WTC11 (cell line): Measurements from ENCODE around the gene TMEM263. TPM values are rescaled to one million over a fixed set of nuclear protein-coding genes. Genes with fewer than 3 reads are reported as not detected.

Experiments
- CBFB ChIP-seq: sonication (generic); formaldehyde crosslinking; IDR thresholded peaks from 2 replicates; pipeline ENCODE4 v1.8.1; 2022; ENCODE audit warnings: mild to moderate bottlenecking, low read depth, missing genetic modification reagents
- CREM ChIP-seq: sonication (generic); formaldehyde crosslinking; IDR thresholded peaks from 2 replicates; pipeline ENCODE4 v1.8.1; 2022; ENCODE audit warnings: mild to moderate bottlenecking, missing genetic modification reagents, moderate library complexity
- ELF4 ChIP-seq: sonication (generic); formaldehyde crosslinking; IDR thresholded peaks from 2 replicates; pipeline ENCODE4 v1.8.1; 2022; ENCODE audit warnings: low read depth, mild to moderate bottlenecking, moderate library complexity, missing genetic modification reagents
- ESRRA ChIP-seq: sonication (generic); formaldehyde crosslinking; IDR thresholded peaks from 2 replicates; pipeline ENCODE4 v1.8.1; 2022; ENCODE audit warnings: mild to moderate bottlenecking, missing genetic modification reagents, borderline replicate concordance
- FOXJ3 ChIP-seq: sonication (generic); formaldehyde crosslinking; IDR thresholded peaks from 2 replicates; pipeline ENCODE4 v1.9.0; 2021; ENCODE audit warnings: missing genetic modification reagents, mild to moderate bottlenecking, borderline replicate concordance
- FOXK1 ChIP-seq: sonication (generic); formaldehyde crosslinking; IDR thresholded peaks from 2 replicates; pipeline ENCODE4 v1.8.0; 2022; ENCODE audit warnings: mild to moderate bottlenecking, moderate library complexity, missing genetic modification reagents
- GABPB1 ChIP-seq: sonication (generic); formaldehyde crosslinking; IDR thresholded peaks from 2 replicates; pipeline ENCODE4 v1.8.1; 2023; ENCODE audit warnings: mild to moderate bottlenecking, missing genetic modification reagents
- GTF2I ChIP-seq: fragments of 250-450 bp; sonication (Bioruptor Pico); conservative IDR thresholded peaks from 2 replicates; pipeline ENCODE4 v1.4.0; 2021; ENCODE audit warnings: mild to moderate bottlenecking
- IRF2 ChIP-seq: sonication (generic); formaldehyde crosslinking; IDR thresholded peaks from 2 replicates; pipeline ENCODE4 v1.8.0; 2022; ENCODE audit warnings: low read depth, missing genetic modification reagents, borderline replicate concordance
- KAT7 ChIP-seq: sonication (generic); formaldehyde crosslinking; IDR thresholded peaks from 2 replicates; pipeline ENCODE4 v1.8.1; 2023; ENCODE audit warnings: missing genetic modification reagents, mild to moderate bottlenecking, borderline replicate concordance
- NR3C1 ChIP-seq: sonication (generic); formaldehyde crosslinking; conservative IDR thresholded peaks from 2 replicates; pipeline ENCODE4 v1.8.1; 2023; ENCODE audit warnings: low read depth, mild to moderate bottlenecking, missing genetic modification reagents
- RELA ChIP-seq: sonication (generic); formaldehyde crosslinking; IDR thresholded peaks from 2 replicates; pipeline ENCODE4 v1.8.1; 2022; ENCODE audit warnings: missing genetic modification reagents, mild to moderate bottlenecking, borderline replicate concordance
- SMAD3 ChIP-seq: sonication (generic); formaldehyde crosslinking; IDR thresholded peaks from 2 replicates; pipeline ENCODE4 v1.8.0; 2022; ENCODE audit warnings: missing genetic modification reagents, mild to moderate bottlenecking, borderline replicate concordance
- SOX15 ChIP-seq: fragments of 250-450 bp; sonication (Bioruptor Pico); IDR thresholded peaks from 2 replicates; pipeline ENCODE4 v1.9.0; 2021; ENCODE audit warnings: mild to moderate bottlenecking
- SP1 ChIP-seq: sonication (generic); formaldehyde crosslinking; conservative IDR thresholded peaks from 2 replicates; pipeline ENCODE4 v1.8.1; 2022; ENCODE audit warnings: missing genetic modification reagents
- TCF7 ChIP-seq: sonication (generic); formaldehyde crosslinking; IDR thresholded peaks from 2 replicates; pipeline ENCODE4 v1.8.0; 2022; ENCODE audit warnings: mild to moderate bottlenecking, low read depth, missing genetic modification reagents, moderate library complexity
- TEAD4 ChIP-seq: sonication (generic); formaldehyde crosslinking; IDR thresholded peaks from 2 replicates; pipeline ENCODE4 v1.8.0; 2022; ENCODE audit warnings: mild to moderate bottlenecking, missing genetic modification reagents
- ZNF219 ChIP-seq: sonication (generic); formaldehyde crosslinking; IDR thresholded peaks from 2 replicates; pipeline ENCODE4 v1.8.0; 2023; ENCODE audit warnings: missing genetic modification reagents, mild to moderate bottlenecking, borderline replicate concordance
- ZNF232 ChIP-seq: sonication (generic); formaldehyde crosslinking; IDR thresholded peaks from 2 replicates; pipeline ENCODE4 v1.8.0; 2022; ENCODE audit warnings: mild to moderate bottlenecking, missing genetic modification reagents
- ZNF317 ChIP-seq: sonication (generic); formaldehyde crosslinking; IDR thresholded peaks from 2 replicates; pipeline ENCODE4 v1.8.1; 2023; ENCODE audit warnings: low read depth, mild to moderate bottlenecking, moderate library complexity, missing genetic modification reagents, borderline replicate concordance
- ZNF423 ChIP-seq: fragments of 250-450 bp; sonication (Bioruptor Pico); IDR thresholded peaks from 2 replicates; pipeline ENCODE4 v2.1.2; 2022; ENCODE audit warnings: mild to moderate bottlenecking, moderate library complexity
- total RNA-seq: library from RNA; stranded (reverse); gene quantifications from 3 replicates; pipeline ENCODE4 v1.2.3, GENCODE V29; 2021
- TF ChIP-seq, protein P1 (sequence below): sonication (generic); formaldehyde crosslinking; IDR thresholded peaks from 2 replicates; pipeline ENCODE4 v1.8.0; 2023; ENCODE audit warnings: mild to moderate bottlenecking, missing genetic modification reagents
- TF ChIP-seq, protein P2 (sequence below): sonication (generic); formaldehyde crosslinking; IDR thresholded peaks from 2 replicates; pipeline ENCODE4 v1.8.0; 2022; ENCODE audit warnings: mild to moderate bottlenecking, missing genetic modification reagents
- TF ChIP-seq, protein P3 (sequence below): sonication (generic); formaldehyde crosslinking; IDR thresholded peaks from 2 replicates; pipeline ENCODE4 v1.8.1; 2023; ENCODE audit warnings: mild to moderate bottlenecking, missing genetic modification reagents
- TF ChIP-seq, protein P4 (sequence below): sonication (generic); formaldehyde crosslinking; conservative IDR thresholded peaks from 2 replicates; pipeline ENCODE4 v1.8.1; 2022; ENCODE audit warnings: mild to moderate bottlenecking, missing genetic modification reagents
- TF ChIP-seq, protein P5 (sequence below): sonication (generic); formaldehyde crosslinking; IDR thresholded peaks from 2 replicates; pipeline ENCODE4 v1.8.0; 2022; ENCODE audit warnings: missing genetic modification reagents
- TF ChIP-seq, protein P6 (sequence below): sonication (generic); formaldehyde crosslinking; IDR thresholded peaks from 2 replicates; pipeline ENCODE4 v1.8.1; 2022; ENCODE audit warnings: mild to moderate bottlenecking, moderate library complexity, missing genetic modification reagents

Gene TMEM263
- total RNA-seq, 1 experiment from 2014 or later = 18.0 TPM

DNA sequence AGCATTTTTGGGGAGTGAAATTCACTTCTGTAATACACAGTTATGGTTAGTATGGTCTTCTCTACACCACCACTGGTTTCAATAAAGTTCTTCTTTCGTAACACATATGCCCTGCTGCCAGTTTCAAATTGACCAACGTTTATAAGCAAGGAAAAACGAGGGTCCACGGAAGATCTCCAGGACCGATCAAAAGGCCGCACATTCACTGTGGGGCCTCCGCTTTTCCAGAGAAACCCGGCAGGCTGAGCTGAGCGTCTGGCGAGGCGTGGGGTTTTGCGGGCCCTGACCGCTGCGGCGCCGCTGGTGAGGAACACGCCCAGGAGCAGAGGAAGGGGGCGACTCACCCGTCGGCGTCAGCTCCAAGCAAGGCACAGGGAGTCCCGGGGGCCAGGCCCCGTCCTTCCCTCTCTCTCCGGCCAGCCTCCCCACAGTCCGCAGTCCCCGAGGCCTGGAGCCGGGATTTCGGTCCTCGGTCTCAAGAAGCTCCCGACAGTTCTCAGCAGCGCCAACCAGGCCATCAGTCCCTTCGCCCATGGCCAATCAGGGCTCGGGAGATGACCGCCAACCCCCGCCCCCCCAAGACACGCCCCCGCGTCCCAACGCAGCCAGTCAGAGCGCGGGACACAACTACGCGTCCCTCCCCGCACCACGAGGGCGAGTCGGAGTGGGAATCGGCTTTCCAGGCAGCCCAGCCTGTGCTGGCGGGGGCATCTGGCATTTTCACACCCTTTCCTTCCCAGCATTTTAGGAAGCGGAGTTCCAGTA lies 31.1 kb downstream of the TMEM263 start, which contains the start of gene MTERF2 (continued):
- TF ChIP-seq, protein P1, sequence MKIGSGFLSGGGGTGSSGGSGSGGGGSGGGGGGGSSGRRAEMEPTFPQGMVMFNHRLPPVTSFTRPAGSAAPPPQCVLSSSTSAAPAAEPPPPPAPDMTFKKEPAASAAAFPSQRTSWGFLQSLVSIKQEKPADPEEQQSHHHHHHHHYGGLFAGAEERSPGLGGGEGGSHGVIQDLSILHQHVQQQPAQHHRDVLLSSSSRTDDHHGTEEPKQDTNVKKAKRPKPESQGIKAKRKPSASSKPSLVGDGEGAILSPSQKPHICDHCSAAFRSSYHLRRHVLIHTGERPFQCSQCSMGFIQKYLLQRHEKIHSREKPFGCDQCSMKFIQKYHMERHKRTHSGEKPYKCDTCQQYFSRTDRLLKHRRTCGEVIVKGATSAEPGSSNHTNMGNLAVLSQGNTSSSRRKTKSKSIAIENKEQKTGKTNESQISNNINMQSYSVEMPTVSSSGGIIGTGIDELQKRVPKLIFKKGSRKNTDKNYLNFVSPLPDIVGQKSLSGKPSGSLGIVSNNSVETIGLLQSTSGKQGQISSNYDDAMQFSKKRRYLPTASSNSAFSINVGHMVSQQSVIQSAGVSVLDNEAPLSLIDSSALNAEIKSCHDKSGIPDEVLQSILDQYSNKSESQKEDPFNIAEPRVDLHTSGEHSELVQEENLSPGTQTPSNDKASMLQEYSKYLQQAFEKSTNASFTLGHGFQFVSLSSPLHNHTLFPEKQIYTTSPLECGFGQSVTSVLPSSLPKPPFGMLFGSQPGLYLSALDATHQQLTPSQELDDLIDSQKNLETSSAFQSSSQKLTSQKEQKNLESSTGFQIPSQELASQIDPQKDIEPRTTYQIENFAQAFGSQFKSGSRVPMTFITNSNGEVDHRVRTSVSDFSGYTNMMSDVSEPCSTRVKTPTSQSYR (CRISPR knock-in tag) = 0 out of 2 replicates have a peak, but pooled peaks have one; percentile 39
- TF ChIP-seq CBFB (CRISPR knock-in tag) (no peak), RELA (no peak), ZNF317 (CRISPR knock-in tag) (no peak), KAT7 (no peak), SMAD3 (no peak), ELF4 (no peak), NR3C1 (CRISPR knock-in tag) (no peak), ZNF219 (CRISPR knock-in tag) (no peak), FOXK1 (CRISPR knock-in tag) (peak; percentile 63; the same call in 1 of the 2 replicates), TEAD4 (CRISPR knock-in tag) (no peak), FOXJ3 (no peak), ZNF232 (CRISPR knock-in tag) (no peak), TCF7 (no peak), GABPB1 (CRISPR knock-in tag) (no peak), SOX15 (CRISPR knock-in tag) (no peak), ZNF423 (CRISPR knock-in tag) (no peak), ESRRA (no peak), IRF2 (CRISPR knock-in tag) (no peak), GTF2I (no peak), SP1 (CRISPR knock-in tag) (peak; percentile 81), CREM (no peak)
- TF ChIP-seq, protein P2, sequence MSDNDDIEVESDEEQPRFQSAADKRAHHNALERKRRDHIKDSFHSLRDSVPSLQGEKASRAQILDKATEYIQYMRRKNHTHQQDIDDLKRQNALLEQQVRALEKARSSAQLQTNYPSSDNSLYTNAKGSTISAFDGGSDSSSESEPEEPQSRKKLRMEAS (CRISPR knock-in tag) = peak; percentile 92
- TF ChIP-seq, protein P3, sequence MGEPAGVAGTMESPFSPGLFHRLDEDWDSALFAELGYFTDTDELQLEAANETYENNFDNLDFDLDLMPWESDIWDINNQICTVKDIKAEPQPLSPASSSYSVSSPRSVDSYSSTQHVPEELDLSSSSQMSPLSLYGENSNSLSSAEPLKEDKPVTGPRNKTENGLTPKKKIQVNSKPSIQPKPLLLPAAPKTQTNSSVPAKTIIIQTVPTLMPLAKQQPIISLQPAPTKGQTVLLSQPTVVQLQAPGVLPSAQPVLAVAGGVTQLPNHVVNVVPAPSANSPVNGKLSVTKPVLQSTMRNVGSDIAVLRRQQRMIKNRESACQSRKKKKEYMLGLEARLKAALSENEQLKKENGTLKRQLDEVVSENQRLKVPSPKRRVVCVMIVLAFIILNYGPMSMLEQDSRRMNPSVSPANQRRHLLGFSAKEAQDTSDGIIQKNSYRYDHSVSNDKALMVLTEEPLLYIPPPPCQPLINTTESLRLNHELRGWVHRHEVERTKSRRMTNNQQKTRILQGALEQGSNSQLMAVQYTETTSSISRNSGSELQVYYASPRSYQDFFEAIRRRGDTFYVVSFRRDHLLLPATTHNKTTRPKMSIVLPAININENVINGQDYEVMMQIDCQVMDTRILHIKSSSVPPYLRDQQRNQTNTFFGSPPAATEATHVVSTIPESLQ = no peak
- TF ChIP-seq, protein P4, sequence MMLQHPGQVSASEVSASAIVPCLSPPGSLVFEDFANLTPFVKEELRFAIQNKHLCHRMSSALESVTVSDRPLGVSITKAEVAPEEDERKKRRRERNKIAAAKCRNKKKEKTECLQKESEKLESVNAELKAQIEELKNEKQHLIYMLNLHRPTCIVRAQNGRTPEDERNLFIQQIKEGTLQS (CRISPR knock-in tag) = no peak
- TF ChIP-seq, protein P5, sequence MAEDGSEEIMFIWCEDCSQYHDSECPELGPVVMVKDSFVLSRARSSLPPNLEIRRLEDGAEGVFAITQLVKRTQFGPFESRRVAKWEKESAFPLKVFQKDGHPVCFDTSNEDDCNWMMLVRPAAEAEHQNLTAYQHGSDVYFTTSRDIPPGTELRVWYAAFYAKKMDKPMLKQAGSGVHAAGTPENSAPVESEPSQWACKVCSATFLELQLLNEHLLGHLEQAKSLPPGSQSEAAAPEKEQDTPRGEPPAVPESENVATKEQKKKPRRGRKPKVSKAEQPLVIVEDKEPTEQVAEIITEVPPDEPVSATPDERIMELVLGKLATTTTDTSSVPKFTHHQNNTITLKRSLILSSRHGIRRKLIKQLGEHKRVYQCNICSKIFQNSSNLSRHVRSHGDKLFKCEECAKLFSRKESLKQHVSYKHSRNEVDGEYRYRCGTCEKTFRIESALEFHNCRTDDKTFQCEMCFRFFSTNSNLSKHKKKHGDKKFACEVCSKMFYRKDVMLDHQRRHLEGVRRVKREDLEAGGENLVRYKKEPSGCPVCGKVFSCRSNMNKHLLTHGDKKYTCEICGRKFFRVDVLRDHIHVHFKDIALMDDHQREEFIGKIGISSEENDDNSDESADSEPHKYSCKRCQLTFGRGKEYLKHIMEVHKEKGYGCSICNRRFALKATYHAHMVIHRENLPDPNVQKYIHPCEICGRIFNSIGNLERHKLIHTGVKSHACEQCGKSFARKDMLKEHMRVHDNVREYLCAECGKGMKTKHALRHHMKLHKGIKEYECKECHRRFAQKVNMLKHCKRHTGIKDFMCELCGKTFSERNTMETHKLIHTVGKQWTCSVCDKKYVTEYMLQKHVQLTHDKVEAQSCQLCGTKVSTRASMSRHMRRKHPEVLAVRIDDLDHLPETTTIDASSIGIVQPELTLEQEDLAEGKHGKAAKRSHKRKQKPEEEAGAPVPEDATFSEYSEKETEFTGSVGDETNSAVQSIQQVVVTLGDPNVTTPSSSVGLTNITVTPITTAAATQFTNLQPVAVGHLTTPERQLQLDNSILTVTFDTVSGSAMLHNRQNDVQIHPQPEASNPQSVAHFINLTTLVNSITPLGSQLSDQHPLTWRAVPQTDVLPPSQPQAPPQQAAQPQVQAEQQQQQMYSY = peak; percentile 88
- TF ChIP-seq, protein P6, sequence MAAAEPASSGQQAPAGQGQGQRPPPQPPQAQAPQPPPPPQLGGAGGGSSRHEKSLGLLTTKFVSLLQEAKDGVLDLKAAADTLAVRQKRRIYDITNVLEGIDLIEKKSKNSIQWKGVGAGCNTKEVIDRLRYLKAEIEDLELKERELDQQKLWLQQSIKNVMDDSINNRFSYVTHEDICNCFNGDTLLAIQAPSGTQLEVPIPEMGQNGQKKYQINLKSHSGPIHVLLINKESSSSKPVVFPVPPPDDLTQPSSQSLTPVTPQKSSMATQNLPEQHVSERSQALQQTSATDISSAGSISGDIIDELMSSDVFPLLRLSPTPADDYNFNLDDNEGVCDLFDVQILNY = peak; percentile 46
